Islet of Langerhans (tissue), 1 donor: Measurements from ENCODE around the gene IFITM10.

Experiments used
- FAIRE-seq: peaks from one replicate; lab custom pipeline; 2011; peaks lifted over from hg19 to GRCh38; lab: Jason Lieb, UNC

The IFITM10 gene

DNA sequence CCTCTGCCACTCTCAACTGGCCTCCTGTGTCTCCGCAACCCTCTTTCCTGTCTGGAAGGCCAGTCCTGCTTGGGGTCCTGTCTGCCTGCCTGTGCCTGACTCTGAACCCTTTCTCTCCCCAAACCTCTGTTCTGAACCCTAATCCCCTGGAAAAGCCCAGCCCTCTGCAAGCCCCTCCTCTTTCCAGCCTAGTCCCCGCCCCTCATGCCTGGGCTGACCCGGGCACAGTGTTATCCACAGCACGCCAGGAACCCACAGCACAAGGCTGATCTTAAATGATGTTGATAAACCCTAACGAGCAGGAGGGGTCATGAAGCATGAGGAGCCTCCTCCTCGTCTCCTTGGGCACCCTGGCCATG is at the start of gene IFITM10:
Gene IFITM10, minus strand, starts transcription at position 115 of the 359 bp plus-strand sequence. CDS start 153 bp downstream, outside the sequence.
- no peak for FAIRE-seq

DNA sequence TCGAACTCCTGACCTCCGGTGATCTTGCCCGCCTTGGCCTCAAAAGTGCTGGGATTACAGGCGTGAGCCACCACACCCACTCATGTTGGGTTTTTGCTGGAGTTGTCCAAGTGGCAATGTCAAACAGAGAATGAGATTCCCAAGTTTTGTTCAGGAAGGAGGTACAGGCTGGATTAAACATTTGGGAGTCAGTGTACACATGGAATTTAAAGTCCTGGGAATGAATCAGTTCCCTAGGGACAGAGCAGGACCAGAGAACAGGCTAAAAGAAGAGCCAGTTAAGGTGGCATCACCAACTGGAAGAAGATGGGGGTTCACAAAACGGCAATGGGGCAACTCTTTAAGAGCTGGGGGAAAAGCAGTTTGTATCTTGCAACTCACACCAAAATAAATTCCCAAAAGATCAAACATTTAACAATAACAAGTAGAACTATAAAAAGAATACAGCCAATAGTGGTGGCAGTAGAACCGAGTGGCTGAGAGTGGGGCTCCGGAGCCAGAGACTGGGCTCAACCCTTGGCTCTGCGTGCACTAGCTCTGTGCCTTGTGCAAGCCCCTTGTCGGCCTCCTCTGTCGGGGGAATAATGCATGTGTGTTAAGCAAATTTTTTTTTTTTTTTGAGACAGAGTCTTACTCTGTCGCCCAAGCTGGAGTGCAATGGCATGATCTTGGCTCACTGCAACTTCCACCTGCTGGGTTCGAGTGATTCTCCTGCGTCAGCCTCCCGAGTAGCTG is 47.2 kb upstream of the IFITM10 start:
- FAIRE-seq: no peak

- no peak for FAIRE-seq
Measured at GRCh38 chr11:1796413-1797011, 46.1 kb upstream of the IFITM10 start.

GRCh38 chr11:1793081-1793480 is 42.7 kb upstream of the IFITM10 start:
- no peak for FAIRE-seq

- no peak for FAIRE-seq
Measured at GRCh38 chr11:1792461-1792860, 42.1 kb upstream of the IFITM10 start.

DNA sequence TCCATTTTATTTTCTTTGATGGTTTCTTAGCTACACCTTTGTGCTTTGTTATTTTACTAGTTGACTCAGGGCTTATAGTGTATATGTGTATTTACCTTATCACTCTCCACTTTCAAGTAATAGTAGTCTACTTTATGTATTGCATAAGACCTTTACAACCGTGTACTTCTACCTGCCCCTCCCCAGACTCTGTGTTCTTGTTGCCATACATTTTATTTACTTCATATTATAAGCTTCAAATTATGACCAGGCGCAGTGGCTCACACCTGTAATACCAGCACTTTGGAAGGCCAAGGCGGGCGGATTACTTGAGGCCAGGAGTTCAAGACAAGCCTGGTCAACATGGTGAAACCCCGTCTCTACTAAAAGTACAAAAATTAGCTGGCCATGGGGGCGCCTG is 41.5 kb upstream of the IFITM10 start:
- FAIRE-seq: no peak

- FAIRE-seq: no peak
Measured at GRCh38 chr11:1786466-1786865, 36.1 kb upstream of the IFITM10 start.

- FAIRE-seq: no peak
Measured at GRCh38 chr11:1785749-1786413, 35.5 kb upstream of the IFITM10 start.

- no peak for FAIRE-seq
Measured at GRCh38 chr11:1784761-1785650, 34.6 kb upstream of the IFITM10 start.

- no peak for FAIRE-seq
Measured at GRCh38 chr11:1783725-1784529, 33.5 kb upstream of the IFITM10 start.

DNA sequence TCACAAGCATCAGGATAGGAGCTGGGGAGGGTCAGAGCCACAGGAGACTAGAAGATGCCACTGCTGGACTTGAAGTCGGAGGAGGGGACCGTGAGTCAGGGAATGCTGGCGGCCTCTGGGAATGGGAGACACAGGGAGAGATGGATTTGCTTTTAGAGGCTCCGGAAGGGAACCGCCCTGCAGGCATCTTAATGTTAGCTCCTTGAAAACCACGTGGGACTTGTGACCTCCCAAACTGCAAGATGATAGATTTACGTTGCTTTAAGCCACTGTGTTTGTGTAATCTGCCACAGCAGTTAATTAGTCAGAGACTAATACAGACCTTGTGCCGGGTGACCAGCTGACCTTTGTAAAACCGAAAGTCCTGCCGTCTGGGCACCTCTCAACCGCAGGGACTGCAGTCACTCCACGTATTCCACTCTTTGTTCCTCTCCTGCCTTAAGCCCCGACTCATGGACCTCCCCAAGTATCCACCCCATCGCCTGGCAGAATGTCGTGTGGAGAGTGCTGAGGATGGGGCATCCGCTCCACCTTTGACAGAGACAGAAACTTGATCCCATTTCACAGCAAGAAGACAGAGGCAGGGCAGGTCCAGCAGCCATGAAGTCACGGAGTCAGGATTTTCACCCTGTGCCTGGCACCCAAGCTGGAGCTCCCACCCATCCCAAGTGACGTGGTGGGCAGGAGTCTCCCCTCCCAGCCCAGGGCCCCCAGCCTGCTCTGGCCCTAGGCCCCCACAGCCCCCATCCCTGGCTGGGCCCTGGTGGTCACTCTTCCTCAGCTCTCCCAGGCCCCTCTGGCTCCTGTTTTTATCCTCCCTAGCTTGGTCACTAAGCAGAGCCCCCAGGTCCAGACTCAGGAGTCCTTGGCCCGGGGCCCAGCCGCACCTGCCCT is 32.7 kb upstream of the IFITM10 start:
- FAIRE-seq: no peak

GRCh38 chr11:1782031-1782590 is 31.7 kb upstream of the IFITM10 start:
- no peak for FAIRE-seq

- no peak for FAIRE-seq
Measured at GRCh38 chr11:1781593-1781975, 31.2 kb upstream of the IFITM10 start.

- no peak for FAIRE-seq
Measured at GRCh38 chr11:1780700-1781592, 30.6 kb upstream of the IFITM10 start.

GRCh38 chr11:1779806-1780699 is 29.7 kb upstream of the IFITM10 start:
- no peak for FAIRE-seq

DNA sequence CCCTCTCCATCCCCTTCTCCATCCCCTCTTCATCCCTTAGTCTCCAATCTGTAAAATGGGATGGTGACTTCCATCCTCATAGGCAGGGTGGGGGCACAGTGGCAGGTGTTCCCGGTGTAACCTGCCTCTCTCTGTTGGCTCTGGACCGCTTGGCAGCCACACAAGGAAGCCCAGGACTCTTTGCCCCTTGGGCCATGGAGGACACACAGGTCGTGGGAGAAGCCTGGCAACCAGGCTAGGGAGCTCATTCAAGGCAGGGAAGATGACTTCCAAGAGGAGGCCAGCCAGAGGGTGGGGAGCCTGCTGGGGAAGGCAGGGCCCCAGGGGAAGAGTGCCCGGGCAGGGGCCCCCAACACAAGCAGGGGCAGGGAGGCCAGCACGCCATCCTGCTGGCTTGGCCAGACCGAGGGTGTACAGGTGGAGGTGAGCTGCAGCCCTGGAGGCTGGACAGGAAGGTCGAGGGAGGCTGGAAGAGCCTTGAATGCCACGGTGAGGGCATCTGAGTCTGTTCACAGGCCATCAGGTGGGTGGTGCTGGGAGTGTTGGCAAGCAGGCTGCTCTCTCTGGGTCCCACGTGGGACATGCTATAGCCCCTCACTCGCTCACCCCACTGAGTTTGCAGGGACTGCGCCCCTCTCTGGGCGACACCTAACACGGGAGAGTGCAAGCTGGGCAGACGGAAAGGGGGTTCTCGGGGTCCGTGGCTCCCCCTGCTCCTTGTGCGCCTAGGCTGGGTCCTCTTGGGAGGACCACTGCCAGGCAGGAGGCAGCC is 28.8 kb upstream of the IFITM10 start:
- FAIRE-seq: no peak

DNA sequence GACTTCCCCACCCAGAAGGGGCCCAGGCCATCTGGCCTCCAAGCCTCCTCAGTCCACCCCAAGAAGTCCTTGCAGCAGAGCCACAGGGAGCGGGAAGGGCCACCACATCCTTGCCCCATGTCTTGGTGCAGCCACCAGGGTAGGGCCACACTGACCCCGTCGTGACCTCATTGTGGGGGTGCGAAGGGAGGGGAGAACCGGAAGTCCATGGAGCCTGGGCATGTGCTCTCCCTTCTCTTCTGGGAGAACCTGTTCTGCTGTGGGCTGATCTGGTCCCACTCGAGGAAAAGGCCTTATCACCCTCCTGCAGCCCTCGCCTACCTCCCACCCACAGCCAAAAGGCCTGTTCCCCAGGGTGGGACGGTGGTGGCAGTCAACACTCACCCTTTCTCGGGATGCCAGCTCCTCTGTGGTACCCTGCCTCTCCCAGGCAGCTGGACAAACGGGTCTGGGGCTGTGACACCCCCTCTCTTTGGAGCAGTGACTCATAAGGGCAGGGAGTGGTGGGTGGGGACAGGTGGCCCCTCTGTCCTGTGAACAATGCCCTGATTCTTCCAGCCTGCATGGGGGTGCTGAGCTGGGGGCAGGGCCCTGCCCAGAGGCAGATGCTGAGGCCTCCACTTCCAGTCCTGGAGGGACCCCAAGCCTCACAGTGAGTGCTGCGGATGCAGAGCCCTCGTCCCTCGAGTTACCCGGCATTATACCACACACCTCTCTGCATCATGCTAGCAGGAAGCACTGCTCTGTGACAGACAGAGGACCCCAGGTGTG is 27.9 kb upstream of the IFITM10 start:
- FAIRE-seq: no peak
